ENCODE data around the gene AFAP1L2. TPM values are rescaled to one million over a fixed set of nuclear protein-coding genes. Genes with fewer than 3 reads are reported as not detected.
A peak's percentile ranks its signal among the peaks of the same experiment; 100 is the strongest.

The AFAP1L2 gene
- polyA plus RNA-seq, 4 donors: 1.1 to 7.7 (median 3.3) TPM

DNA sequence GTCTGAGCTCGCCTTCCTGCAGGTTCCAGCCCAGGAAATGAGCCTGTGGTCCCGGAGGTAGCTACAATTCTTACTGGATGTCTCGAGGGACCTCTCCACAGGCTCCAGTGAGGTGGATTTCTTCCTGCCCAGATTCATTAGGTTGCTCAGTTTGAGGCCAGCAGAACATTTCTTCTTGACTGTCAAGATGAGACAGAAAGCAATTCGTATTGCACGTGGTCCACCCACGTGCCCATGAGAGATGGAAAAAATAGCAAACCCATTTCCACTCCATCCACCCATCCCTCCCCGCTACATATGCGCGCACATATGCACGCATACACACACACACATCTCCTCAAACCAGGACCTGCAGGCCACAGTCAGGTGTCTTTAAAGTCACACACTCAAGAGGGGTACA lies 96.6 kb downstream of the AFAP1L2 start:
- 76 to 86% (median 80%) methylated on average over 10 of the region's 10 CpGs for WGBS, 3 donors
- Histone ChIP-seq H3K27ac (ENCODE audit: low read depth in 1 of 3, low read length in 2 of 3) (no peak overlapping the region), H3K36me3 (ENCODE audit: control insufficient read depth in 3 of 3, insufficient read depth in 2 of 3, low read depth in 1 of 3, low read length in 3 of 3) (peaks cover 0 to 2% (median 0%) of the 10 kb centered on the region in 3 donors), H3K9me3 (ENCODE audit: control insufficient read depth in 2 of 2, insufficient read depth in 1 of 2, low read depth in 1 of 2, low read length in 1 of 2) (no peaks in the 10 kb centered on the region), H3K4me3 (ENCODE audit: low read depth in 1 of 3, low read length in 3 of 3) (no peak overlapping the region), H3K27me3 (ENCODE audit: control insufficient read depth in 3 of 3, insufficient read depth in 3 of 3, low read length in 3 of 3) (peaks cover 0 to 5% (median 0%) of the 10 kb centered on the region in 3 donors), H3K4me1 (ENCODE audit: control insufficient read depth in 3 of 3, insufficient read depth in 2 of 3, low read depth in 1 of 3, low read length in 2 of 3) (peaks cover 0 to 8% (median 0%) of the 10 kb centered on the region in 3 donors)
- FAIRE-seq (no peak), DNase-seq (no peak)

DNA sequence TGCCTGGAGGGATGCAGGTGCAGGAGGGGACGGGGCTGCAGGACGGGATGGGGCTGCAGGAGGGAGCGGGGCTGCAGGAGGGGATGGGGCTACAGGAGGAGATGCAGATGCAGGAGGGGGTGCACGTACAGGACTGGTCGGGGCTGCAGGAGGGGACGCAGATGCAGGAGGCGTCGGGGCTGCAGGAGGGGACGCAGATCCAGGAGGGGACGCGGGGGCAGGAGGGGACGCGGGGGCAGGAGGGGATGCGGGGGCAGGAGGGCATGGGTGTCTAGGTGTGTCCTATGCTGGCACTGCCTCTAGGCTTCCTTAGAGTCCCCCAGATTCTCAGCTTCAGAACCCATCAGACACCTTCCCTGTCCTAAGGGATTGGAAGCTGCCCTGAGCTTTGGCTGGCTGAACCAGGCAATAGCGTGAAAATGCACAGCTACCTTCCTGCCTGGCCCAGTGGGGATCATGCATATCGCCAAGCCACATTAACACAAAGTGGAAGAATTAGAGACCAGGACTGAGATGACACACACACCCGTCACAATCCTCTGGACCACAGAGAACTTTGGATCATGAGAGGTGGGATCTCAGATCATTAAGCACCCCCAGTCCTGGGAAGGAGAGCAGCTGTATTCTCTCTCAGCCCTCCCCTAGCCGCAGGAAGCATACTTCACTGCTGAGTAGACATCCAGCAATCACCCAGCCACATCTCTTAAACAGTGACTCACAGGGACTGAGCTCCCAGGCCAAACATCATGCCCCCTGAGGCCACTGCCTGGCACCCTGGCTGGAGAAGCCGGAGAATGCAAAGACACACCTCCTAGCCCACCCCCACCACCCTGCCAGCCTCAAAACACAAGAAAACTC lies 98.0 kb downstream of the AFAP1L2 start:
- DNase-seq: no peak
- no peak for FAIRE-seq

DNA sequence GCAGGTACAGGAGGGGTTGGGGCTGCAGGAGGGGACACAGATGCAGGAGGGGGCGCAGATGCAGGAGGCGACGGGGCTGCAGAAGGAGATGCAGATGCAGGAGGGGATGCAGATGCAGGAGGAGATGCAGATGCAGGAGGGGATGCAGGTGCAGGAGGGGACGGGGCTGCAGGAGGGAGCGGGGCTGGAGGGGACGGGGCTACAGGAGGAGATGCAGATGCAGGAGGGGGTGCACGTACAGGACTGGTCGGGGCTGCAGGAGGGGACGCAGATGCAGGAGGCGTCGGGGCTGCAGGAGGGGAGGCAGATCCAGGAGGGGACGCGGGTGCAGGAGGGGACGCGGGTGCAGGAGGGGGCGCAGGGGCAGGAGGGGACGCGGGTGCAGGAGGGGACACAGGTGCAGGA lies 98.8 kb downstream of the AFAP1L2 start:
- H3K9me3 ChIP-seq (ENCODE audit: control insufficient read depth in 2 of 2, insufficient read depth in 1 of 2, low read depth in 1 of 2, low read length in 1 of 2): no peaks in the 10 kb centered on the region
- peaks cover 0 to 13% (median 0%) of the 10 kb centered on the region in 3 donors for H3K36me3 ChIP-seq (ENCODE audit: control insufficient read depth in 3 of 3, insufficient read depth in 2 of 3, low read depth in 1 of 3, low read length in 3 of 3)
- DNase-seq: no peak
- WGBS, 3 donors: 94 to 95% (median 95%) methylated on average over 17 to 18 of the region's 18 CpGs
- peaks cover 0 to 5% (median 0%) of the 10 kb centered on the region in 3 donors for H3K27me3 ChIP-seq (ENCODE audit: control insufficient read depth in 3 of 3, insufficient read depth in 3 of 3, low read length in 3 of 3)
- no peak overlapping the region for H3K27ac ChIP-seq (ENCODE audit: low read depth in 1 of 3, low read length in 2 of 3)
- H3K4me3 ChIP-seq (ENCODE audit: low read depth in 1 of 3, low read length in 3 of 3): no peak overlapping the region
- no peak for FAIRE-seq
- peaks cover 0 to 8% (median 0%) of the 10 kb centered on the region in 3 donors for H3K4me1 ChIP-seq (ENCODE audit: control insufficient read depth in 3 of 3, insufficient read depth in 2 of 3, low read depth in 1 of 3, low read length in 2 of 3)

More for the DNA sequence above, 98.0 kb downstream of the AFAP1L2 start:
- Histone ChIP-seq H3K9me3 (ENCODE audit: control insufficient read depth in 2 of 2, insufficient read depth in 1 of 2, low read depth in 1 of 2, low read length in 1 of 2) (no peaks in the 10 kb centered on the region), H3K27ac (ENCODE audit: low read depth in 1 of 3, low read length in 2 of 3) (no peak overlapping the region), H3K4me1 (ENCODE audit: control insufficient read depth in 3 of 3, insufficient read depth in 2 of 3, low read depth in 1 of 3, low read length in 2 of 3) (peaks cover 0 to 8% (median 0%) of the 10 kb centered on the region in 3 donors), H3K27me3 (ENCODE audit: control insufficient read depth in 3 of 3, insufficient read depth in 3 of 3, low read length in 3 of 3) (peaks cover 0 to 5% (median 0%) of the 10 kb centered on the region in 3 donors), H3K4me3 (ENCODE audit: low read depth in 1 of 3, low read length in 3 of 3) (no peak overlapping the region), H3K36me3 (ENCODE audit: control insufficient read depth in 3 of 3, insufficient read depth in 2 of 3, low read depth in 1 of 3, low read length in 3 of 3) (peaks cover 0 to 5% (median 0%) of the 10 kb centered on the region in 3 donors)
- WGBS, 3 donors: 86 to 90% (median 90%) methylated on average over 13 to 18 of the region's 19 CpGs

DNA sequence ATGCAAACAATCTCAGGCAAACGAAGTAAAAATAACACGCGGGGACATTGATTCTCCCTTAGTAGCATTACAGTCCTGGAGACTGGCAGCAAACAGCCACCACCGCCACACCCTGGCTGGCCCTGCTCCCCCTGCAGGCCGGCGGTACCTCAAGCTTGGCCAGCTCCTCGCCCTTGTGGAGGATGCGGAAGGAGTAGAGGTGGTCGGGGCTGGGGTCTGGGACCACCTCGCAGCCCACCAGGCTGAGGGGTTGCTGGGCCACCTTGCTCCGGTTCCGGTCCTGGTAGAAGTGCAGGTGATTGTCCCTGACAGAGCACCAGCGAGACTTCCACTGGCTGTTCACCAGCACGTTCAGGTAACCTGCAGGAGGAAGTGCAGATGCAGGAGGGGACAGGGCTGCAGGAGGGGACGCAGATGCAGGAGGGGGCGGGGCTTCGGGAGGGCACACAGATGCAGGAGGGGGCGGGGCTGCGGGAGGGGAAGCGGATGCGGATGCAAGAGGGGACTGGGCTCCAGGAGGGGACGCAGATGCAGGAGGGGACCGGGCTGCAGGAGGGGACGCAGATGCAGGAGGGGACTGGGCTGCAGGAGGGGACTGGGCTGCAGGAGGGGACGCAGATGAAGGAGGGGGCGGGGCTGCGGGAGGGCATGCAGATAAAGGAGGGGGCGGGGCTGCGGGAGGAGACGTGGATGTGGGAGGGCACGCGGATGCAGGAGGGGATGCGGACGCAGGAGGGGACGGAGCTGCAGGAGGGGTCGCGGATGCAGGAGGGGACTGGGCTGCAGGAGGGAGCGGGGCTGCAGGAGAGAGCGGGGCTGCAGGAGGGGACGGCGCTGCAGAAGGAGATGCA lies 99.5 kb downstream of the AFAP1L2 start:
- peak; percentile 50 to 64 for DNase-seq
- H3K27me3 ChIP-seq (ENCODE audit: control insufficient read depth in 3 of 3, insufficient read depth in 3 of 3, low read length in 3 of 3): peaks cover 0 to 5% (median 0%) of the 10 kb centered on the region in 3 donors
- no peak for FAIRE-seq
- peak overlapping the region in 2 of 3 donors; percentile 40 to 62 for H3K27ac ChIP-seq (ENCODE audit: low read depth in 1 of 3, low read length in 2 of 3)
- no peaks in the 10 kb centered on the region for H3K9me3 ChIP-seq (ENCODE audit: control insufficient read depth in 2 of 2, insufficient read depth in 1 of 2, low read depth in 1 of 2, low read length in 1 of 2)
- 8 to 15% (median 10%) methylated on average over 37 to 41 of the region's 41 CpGs for WGBS, 3 donors
- H3K4me1 ChIP-seq (ENCODE audit: control insufficient read depth in 3 of 3, insufficient read depth in 2 of 3, low read depth in 1 of 3, low read length in 2 of 3): peaks cover 0 to 8% (median 0%) of the 10 kb centered on the region in 3 donors
- H3K4me3 ChIP-seq (ENCODE audit: low read depth in 1 of 3, low read length in 3 of 3): peak overlapping the region; percentile 9 to 42 (median 34)
- H3K36me3 ChIP-seq (ENCODE audit: control insufficient read depth in 3 of 3, insufficient read depth in 2 of 3, low read depth in 1 of 3, low read length in 3 of 3): peaks cover 0 to 18% (median 4%) of the 10 kb centered on the region in 3 donors

DNA sequence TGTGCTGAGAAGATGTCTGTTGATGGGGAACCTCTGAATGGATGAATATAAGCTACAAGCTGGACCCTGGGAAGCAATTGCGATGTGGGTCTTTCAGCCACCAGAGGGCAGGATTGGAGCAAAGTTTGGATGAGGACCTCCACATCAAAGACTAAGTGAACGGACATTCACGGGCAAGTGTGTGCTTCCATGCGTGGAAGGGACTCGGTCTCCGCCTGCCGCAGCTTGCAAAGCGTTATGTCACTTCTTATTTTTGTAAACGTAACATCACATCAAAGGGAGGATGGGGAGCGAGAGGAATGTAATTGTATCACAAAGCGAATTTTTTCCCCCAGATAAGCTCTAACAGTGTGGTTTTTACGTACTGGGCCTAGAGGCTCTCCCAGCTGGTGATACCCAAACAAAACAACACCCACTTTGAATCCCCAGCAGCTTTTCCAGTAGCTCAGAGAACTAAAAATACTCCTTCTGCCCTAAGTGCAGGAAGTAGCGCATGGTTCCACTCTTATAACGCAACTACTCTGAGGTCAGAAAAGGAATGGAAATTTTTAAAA lies 100.2 kb downstream of the AFAP1L2 start:
- FAIRE-seq (no peak), DNase-seq (peak; percentile 80 to 86)
- peaks cover 0 to 21% (median 4%) of the 10 kb centered on the region in 3 donors for H3K36me3 ChIP-seq (ENCODE audit: control insufficient read depth in 3 of 3, insufficient read depth in 2 of 3, low read depth in 1 of 3, low read length in 3 of 3)
- peaks cover 0 to 8% (median 0%) of the 10 kb centered on the region in 3 donors for H3K4me1 ChIP-seq (ENCODE audit: control insufficient read depth in 3 of 3, insufficient read depth in 2 of 3, low read depth in 1 of 3, low read length in 2 of 3)
- no peaks in the 10 kb centered on the region for H3K9me3 ChIP-seq (ENCODE audit: control insufficient read depth in 2 of 2, insufficient read depth in 1 of 2, low read depth in 1 of 2, low read length in 1 of 2)
- 3 to 9% (median 4%) methylated on average over 14 of the region's 14 CpGs for WGBS, 3 donors
- H3K27ac ChIP-seq (ENCODE audit: low read depth in 1 of 3, low read length in 2 of 3): peak overlapping the region in 2 of 3 donors; percentile 15 to 40
- H3K27me3 ChIP-seq (ENCODE audit: control insufficient read depth in 3 of 3, insufficient read depth in 3 of 3, low read length in 3 of 3): peaks cover 0 to 5% (median 0%) of the 10 kb centered on the region in 3 donors
- peak overlapping the region in 2 of 3 donors; percentile 34 to 42 for H3K4me3 ChIP-seq (ENCODE audit: low read depth in 1 of 3, low read length in 3 of 3)

DNA sequence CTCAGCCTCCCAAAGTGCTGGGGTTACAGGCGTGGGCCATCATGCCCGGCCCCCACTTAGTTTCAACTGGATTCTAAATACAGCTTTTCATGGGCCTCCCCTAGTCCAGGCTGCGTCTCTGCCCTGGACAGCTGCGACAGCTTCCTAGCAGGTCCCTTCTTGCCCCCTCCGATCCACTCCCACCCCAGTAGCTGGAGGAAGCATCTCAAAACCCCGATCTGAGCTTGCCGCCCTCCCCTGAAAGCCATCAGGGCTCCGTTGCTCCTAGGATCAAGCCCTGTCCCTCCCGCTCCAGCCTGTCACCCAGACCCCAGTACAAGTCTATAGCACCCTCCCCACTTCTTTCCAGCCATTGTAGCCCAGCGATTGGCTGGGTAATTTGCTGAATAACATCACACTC lies 100.7 kb downstream of the AFAP1L2 start:
- FAIRE-seq (no peak), DNase-seq (no peak)
- H3K27ac ChIP-seq (ENCODE audit: low read depth in 1 of 3, low read length in 2 of 3): no peak overlapping the region
- peaks cover 0 to 23% (median 4%) of the 10 kb centered on the region in 3 donors for H3K36me3 ChIP-seq (ENCODE audit: control insufficient read depth in 3 of 3, insufficient read depth in 2 of 3, low read depth in 1 of 3, low read length in 3 of 3)
- no peak overlapping the region for H3K4me3 ChIP-seq (ENCODE audit: low read depth in 1 of 3, low read length in 3 of 3)
- 67 to 72% (median 69%) methylated on average over 10 of the region's 10 CpGs for WGBS, 3 donors
- no peaks in the 10 kb centered on the region for H3K9me3 ChIP-seq (ENCODE audit: control insufficient read depth in 2 of 2, insufficient read depth in 1 of 2, low read depth in 1 of 2, low read length in 1 of 2)
- H3K4me1 ChIP-seq (ENCODE audit: control insufficient read depth in 3 of 3, insufficient read depth in 2 of 3, low read depth in 1 of 3, low read length in 2 of 3): peaks cover 0 to 8% (median 0%) of the 10 kb centered on the region in 3 donors
- H3K27me3 ChIP-seq (ENCODE audit: control insufficient read depth in 3 of 3, insufficient read depth in 3 of 3, low read length in 3 of 3): peaks cover 0 to 3% (median 0%) of the 10 kb centered on the region in 3 donors

DNA sequence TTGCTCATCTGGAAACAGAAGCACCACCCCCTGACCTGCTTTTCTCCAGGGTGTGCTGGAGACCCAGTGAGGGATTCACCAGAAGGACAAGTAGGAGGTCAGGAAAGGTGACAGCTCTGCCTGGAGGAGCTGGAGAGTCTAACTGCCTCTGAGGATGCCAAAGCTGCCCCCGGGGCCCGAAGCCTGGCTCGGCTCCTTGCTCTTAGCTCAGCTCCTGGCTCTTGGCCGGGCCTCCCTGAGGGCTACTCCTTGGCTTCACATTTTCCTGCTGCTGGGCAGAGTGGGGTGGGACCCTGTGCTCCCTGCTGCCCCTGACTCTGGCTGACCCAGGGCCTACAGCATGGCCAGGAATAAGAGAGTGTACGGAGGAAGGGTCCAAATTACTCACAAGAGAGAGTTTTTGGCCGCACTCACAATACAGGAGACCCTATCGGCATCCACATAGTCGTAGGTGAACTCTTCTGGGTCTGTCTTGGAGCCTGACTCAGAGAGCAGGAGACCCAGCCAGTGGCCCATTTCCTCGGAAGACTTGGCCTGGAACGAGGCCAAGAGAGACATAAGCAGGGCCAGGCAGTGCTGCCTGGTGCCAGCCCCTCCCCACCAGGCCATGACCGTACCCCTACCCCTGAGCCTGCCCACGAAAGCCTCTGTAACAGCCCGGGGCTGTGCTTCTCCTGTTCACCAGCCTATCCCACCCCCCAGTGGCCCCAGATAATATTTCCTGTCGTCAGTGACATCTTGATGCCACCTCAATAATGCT lies 102.2 kb downstream of the AFAP1L2 start:
- H3K36me3 ChIP-seq (ENCODE audit: control insufficient read depth in 3 of 3, insufficient read depth in 2 of 3, low read depth in 1 of 3, low read length in 3 of 3): peaks cover 0 to 29% (median 4%) of the 10 kb centered on the region in 3 donors
- H3K27ac ChIP-seq (ENCODE audit: low read depth in 1 of 3, low read length in 2 of 3): no peak overlapping the region
- no peak overlapping the region for H3K4me3 ChIP-seq (ENCODE audit: low read depth in 1 of 3, low read length in 3 of 3)
- H3K27me3 ChIP-seq (ENCODE audit: control insufficient read depth in 3 of 3, insufficient read depth in 3 of 3, low read length in 3 of 3): peaks cover 0 to 2% (median 0%) of the 10 kb centered on the region in 3 donors
- WGBS, 3 donors: 68 to 76% (median 70%) methylated on average over 14 of the region's 14 CpGs
- H3K9me3 ChIP-seq (ENCODE audit: control insufficient read depth in 2 of 2, insufficient read depth in 1 of 2, low read depth in 1 of 2, low read length in 1 of 2): peaks cover 0 to 3% of the 10 kb centered on the region in 2 donors
- peaks cover 0 to 8% (median 0%) of the 10 kb centered on the region in 3 donors for H3K4me1 ChIP-seq (ENCODE audit: control insufficient read depth in 3 of 3, insufficient read depth in 2 of 3, low read depth in 1 of 3, low read length in 2 of 3)
- DNase-seq: no peak
- no peak for FAIRE-seq
